Measurements from ENCODE around the gene TMEM144.

Gene TMEM144

DNA sequence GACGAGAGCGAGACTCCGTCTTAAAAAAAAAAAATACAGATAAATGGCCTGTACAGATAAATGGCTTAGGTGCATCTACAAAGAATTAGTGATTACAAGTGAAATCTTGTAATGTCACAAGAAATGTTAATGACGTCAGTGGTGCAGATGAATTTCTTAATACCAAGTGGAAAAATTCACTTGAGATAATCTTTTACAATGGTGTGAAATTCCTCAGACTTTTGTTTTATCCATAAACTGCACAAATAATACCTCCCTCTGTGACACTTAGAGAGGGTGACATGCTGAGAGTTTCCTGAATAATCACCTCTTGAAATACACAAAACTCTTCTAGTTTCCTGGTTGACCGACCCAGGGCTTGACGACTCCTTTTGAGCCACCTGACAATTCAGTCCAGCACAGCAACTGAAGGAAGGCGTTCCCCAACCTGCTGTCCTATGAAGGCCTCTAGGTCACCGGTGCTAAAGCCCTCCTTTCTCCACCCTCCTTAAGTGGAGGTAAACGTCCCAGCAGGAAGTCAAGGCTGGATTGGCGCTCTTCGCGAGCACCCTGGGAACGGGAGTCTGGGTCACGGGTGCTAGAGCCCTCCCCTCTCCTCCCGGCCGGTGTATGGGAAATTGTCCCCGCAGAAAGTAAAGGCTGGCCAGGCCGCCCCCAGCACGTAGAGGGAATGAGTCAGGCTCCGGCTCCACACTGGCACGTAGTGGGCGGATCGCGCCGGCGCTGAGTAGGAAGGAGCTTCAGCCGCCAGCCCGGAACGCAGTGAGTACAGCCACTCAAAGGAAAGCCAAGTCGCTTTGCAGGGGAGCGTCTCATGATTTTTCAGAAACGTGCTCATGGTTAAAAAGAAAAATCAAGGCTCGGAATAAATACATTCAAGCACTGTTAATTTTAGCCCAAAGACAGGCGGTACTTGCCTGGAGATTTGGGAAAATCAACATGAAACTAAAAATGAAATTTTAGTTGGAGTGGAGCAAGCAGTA is at the start of gene TMEM144:
TSS of gene TMEM144 (plus strand) at position 662 of the 983 bp plus-strand sequence. CDS start 2,182 bp downstream, outside the sequence.
- TF ChIP-seq, protein P1, sequence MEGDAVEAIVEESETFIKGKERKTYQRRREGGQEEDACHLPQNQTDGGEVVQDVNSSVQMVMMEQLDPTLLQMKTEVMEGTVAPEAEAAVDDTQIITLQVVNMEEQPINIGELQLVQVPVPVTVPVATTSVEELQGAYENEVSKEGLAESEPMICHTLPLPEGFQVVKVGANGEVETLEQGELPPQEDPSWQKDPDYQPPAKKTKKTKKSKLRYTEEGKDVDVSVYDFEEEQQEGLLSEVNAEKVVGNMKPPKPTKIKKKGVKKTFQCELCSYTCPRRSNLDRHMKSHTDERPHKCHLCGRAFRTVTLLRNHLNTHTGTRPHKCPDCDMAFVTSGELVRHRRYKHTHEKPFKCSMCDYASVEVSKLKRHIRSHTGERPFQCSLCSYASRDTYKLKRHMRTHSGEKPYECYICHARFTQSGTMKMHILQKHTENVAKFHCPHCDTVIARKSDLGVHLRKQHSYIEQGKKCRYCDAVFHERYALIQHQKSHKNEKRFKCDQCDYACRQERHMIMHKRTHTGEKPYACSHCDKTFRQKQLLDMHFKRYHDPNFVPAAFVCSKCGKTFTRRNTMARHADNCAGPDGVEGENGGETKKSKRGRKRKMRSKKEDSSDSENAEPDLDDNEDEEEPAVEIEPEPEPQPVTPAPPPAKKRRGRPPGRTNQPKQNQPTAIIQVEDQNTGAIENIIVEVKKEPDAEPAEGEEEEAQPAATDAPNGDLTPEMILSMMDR (IDR thresholded peaks at IDR 0.05; ENCODE audit: low read depth, low read length, missing control alignments), result peak; percentile 21
- peak within 1 kb of the TSS; percentile 43 for H3K4me3 ChIP-seq (ENCODE audit: low read depth, low read length)
- in situ Hi-C loops (cut with HindIII; ENCODE audit: low sequenced_read_pairs), result no loop called here
- peak; percentile 53 for DNase-seq (ENCODE audit: low read depth)

DNA sequence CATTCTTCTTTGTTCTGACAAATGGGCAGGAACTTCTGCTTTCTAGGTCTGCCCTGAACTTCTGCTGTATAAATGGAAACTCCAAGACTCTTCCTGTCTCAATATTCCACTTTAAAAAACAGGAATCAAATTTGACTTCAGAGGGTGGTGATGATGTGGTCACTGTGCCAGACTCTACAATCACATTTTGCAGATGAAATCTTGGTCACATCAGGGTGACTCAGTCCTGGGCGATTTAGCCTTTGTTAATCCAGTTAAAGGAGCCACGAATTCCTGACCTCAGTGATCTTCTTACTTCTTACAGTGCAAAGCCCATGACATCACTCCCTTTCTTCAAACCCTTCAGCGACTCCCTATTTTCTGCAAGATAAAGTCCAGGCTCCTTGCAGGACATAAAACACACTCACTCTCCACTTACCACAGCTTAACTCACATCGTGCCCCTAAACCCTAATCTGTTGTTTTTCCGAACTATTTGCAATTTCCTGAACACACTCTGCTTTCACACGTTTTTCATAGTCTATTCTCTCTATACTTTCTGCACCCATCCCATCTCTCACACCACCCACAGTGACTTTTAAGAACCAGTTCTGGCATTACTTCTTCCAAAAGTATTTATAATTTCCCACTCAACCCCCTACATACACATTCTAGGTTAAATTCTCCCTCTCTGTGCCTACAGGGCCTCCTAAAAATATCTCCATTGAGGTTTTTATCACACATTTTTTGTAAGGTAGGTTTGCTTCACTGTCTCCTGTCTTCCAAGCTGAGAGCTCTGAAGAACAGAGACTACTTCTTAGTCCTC is 48.5 kb upstream of the TMEM144 start:
- TF ChIP-seq, protein P1 (IDR thresholded peaks at IDR 0.05; ENCODE audit: low read depth, low read length, missing control alignments), result no peak
- DNase-seq (ENCODE audit: low read depth), result no peak
- no peak overlapping the region for H3K4me3 ChIP-seq (ENCODE audit: low read depth, low read length)
- in situ Hi-C loops (cut with HindIII; ENCODE audit: low sequenced_read_pairs), result no loop called here

DNA sequence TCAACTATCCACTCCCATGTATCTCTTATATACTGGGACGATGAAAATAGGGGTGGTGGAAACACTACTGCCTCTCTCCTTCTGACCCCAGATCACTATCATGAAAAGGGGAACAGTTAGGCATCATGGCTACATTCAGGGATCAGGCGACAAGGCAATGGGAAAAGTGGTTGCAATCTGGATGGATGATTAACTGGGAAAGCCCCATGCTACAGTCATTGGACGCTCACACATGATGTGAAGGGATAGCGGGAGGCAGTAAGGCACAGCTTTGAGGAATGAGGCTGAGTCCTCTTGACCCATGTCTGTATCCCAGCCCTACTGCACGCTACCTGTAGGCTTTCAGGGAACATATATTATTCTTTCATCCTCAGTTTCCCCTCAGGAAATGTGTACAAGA is 47.7 kb upstream of the TMEM144 start:
- in situ Hi-C loops (cut with HindIII; ENCODE audit: low sequenced_read_pairs), result no loop called here
- no peak for DNase-seq (ENCODE audit: low read depth)
- TF ChIP-seq, protein P1 (IDR thresholded peaks at IDR 0.05; ENCODE audit: low read depth, low read length, missing control alignments), result no peak
- no peak overlapping the region for H3K4me3 ChIP-seq (ENCODE audit: low read depth, low read length)

DNA sequence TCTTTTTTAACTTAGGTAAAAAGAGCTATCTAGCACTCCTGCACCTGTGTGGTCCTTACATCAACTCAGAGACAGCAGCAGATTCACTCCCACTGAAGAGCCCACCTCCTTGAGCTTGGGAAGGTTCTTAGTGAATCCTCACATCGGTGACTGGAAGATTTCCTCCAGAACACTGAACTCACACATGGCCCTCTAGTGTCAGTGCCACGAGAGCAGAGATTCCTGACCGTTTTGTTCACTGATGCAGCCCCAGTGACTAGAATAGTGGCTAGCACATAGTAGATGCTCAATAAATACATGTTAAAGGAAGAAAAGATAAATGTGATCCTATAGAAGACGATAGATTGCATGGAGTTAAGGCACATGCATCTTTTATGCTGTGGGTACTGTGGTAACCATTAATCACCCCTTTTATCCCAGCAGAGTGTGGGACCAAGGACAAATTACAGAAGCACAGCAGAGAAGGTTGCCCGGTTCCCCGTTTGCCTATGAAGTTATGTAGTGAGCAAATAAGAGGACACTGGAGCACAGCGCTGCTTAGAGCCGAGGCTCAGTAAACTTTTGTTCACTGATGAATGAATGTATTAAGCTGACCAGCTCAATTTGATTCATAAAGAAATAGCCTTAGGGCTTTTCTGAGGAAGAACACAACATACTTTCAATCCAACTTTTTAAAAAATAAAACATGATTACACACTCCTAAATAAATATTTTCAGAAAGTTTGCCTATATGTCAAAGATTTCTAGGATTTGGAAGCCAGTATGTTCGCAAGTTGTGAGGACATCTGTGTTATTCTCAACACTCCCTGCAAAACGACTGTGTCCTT is 46.1 kb upstream of the TMEM144 start:
- no peak overlapping the region for H3K4me3 ChIP-seq (ENCODE audit: low read depth, low read length)
- TF ChIP-seq, protein P1 (IDR thresholded peaks at IDR 0.05; ENCODE audit: low read depth, low read length, missing control alignments), result peak; percentile 6
- no peak for DNase-seq (ENCODE audit: low read depth)
- in situ Hi-C loops (cut with HindIII; ENCODE audit: low sequenced_read_pairs), result no loop called here

DNA sequence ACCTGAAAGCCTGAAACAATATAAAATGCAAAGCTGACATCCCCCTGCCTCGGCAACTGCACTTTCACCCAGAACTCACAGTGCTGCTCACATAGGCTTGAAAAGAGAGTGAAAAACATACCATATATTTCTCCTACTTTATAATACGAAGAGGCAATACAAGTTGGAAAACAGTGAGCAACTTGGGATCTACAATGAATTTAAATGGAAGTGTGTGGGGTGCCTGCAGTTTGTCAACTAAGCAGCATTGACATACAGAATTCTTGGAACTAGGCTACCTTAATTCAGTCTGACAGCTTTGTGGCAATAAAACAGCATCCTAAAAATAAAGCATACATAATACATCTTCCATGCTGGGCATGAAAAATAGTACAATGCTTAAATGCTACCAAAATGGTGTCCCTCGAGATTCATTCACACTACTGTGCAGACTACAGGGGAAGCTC is 45.5 kb upstream of the TMEM144 start:
- H3K4me3 ChIP-seq (ENCODE audit: low read depth, low read length), result no peak overlapping the region
- in situ Hi-C loops (cut with HindIII; ENCODE audit: low sequenced_read_pairs), result no loop called here
- DNase-seq (ENCODE audit: low read depth), result no peak
- TF ChIP-seq, protein P1 (IDR thresholded peaks at IDR 0.05; ENCODE audit: low read depth, low read length, missing control alignments), result no peak

Measured in astrocyte of the cerebellum (primary cell).